ENCODE results near the gene PIK3R2.
"Not testable (repeated sequence)": the region's sequence is repeated elsewhere in the genome, so short reads cannot be mapped to it uniquely, and the experiment has no call there.

Gene PIK3R2

GRCh38 chr19:18205200-18205892 is 52.4 kb downstream of the PIK3R2 start:
- DNase-seq, result peak; percentile 75

GRCh38 chr19:18206018-18206417 is 53.1 kb downstream of the PIK3R2 start:
- DNase-seq, result no peak

- DNase-seq, result peak; percentile 32
Measured at GRCh38 chr19:18208098-18208951, 55.4 kb downstream of the PIK3R2 start.

- DNase-seq, result not testable (repeated sequence)
Measured at GRCh38 chr19:18209912-18210311, 56.9 kb downstream of the PIK3R2 start.

- DNase-seq, result no peak
Measured at GRCh38 chr19:18211683-18212082, 58.7 kb downstream of the PIK3R2 start.

- DNase-seq, result no peak
Measured at GRCh38 chr19:18214779-18215433, 61.9 kb downstream of the PIK3R2 start.

- no peak for DNase-seq
Measured at GRCh38 chr19:18216789-18217188, 63.8 kb downstream of the PIK3R2 start.

- no peak for DNase-seq
Measured at GRCh38 chr19:18218159-18218558, 65.2 kb downstream of the PIK3R2 start.

- no peak for DNase-seq
Measured at GRCh38 chr19:18218600-18218999, 65.6 kb downstream of the PIK3R2 start.
